Activated CD8-positive, alpha-beta memory T cell treated with anti-CD3 and anti-CD28 coated beads for 48 hours (primary cell): ENCODE results near the gene GAR1.
"Not testable (repeated sequence)": the region's sequence is repeated elsewhere in the genome, so short reads cannot be mapped to it uniquely, and the experiment has no call there.

Experiments used
- DNase-seq, 3 experiments: peaks; one replicate each; pipeline ENCODE4 v3.0.0-alpha.2; 2020; ENCODE audit warnings: low read depth in 2 of 3, low spot score in 2 of 3

The GAR1 gene

GRCh38 chr4:109815151-109816081 is at the start of gene GAR1:
Gene GAR1, plus strand, starts transcription at chr4:109815762. Its CDS starts 403 bp downstream, at chr4:109816165.
- DNase-seq: peak; percentile 60 to 69 (median 68)

GRCh38 chr4:109782092-109782491 is 33.5 kb upstream of the GAR1 start:
- DNase-seq: not testable (repeated sequence)

- no peak for DNase-seq
These were observed 28.7 kb upstream of the GAR1 start for GRCh38 chr4:109786846-109787245.

- no peak for DNase-seq
These were observed 27.8 kb upstream of the GAR1 start for GRCh38 chr4:109787807-109788206.

DNA sequence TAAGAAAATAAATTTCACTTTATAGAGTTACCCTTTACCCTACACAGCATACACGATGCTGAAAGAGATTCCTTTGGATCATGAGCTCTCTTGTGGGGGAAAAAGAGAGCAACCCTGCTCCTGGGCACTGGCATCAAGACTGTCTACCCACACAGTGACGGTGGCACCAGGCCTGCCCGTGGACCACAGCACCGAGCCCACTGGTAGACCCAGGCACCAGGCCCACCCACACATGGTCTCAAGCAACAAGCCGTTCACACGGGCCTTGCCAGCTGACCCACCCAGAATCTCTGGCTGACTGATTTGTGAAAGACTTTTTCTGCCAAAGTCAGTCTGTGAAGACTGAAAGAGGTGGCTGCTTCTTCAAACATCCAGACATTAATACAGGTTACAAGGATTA is 20.5 kb upstream of the GAR1 start:
- no peak for DNase-seq

- no peak for DNase-seq
These were observed 16.7 kb upstream of the GAR1 start for GRCh38 chr4:109798866-109799265.

- no peak for DNase-seq
These were observed 14.3 kb upstream of the GAR1 start for GRCh38 chr4:109801099-109801789.

GRCh38 chr4:109801895-109802319 is 13.7 kb upstream of the GAR1 start, which contains the start of gene CFI:
Gene CFI, minus strand, starts transcription at chr4:109801999. Its CDS starts 28 bp downstream, at chr4:109801971.
- DNase-seq: no peak

DNA sequence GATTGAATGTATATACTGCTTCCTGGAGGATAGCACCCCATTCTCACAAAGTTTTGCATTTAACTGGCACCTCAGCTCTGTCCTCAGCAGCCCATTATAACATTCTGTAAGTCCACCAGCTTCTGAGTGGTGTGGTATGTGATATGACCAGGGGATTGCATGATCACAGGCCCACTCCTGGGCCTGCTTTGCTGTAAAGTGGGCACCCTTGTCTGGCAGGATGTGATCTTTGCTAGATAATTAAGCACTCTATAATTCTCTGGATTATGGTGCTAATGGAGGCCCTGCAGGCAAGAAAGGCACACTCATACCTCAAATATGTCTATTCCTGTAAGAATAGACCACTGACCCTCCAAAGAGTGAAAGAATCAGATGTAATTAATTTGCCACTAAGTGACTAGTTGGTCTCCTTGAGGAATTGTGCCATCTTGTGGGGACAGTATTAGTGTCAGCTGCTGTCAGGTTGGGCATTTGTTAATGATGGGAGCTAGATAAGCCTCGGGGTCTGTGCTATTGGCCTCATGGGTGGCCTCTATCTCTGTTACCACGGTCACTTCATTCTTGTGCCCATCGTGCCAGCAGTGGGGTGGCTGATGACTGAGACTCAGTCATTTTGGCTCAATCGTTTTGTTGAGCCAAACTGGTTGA is 11.5 kb upstream of the GAR1 start:
- no peak for DNase-seq

DNA sequence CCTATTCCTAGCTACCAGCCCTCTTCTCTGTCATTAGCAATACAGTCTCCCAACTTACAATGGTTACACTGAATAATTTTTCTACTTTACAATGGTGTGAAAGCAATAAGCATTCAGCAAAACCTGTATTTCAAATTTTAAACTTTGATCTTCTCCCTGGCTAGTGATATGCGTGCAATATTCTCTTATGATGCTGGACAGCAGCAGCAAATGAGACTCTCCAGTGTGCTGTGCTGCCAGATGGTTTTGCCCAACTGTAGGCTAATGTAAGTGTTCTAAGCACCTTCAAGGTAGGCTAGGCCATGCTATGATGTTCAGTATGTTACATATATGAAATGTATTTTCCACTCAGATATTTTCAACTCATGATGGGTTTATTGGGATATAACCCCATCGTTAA is 5.9 kb upstream of the GAR1 start:
- no peak for DNase-seq

DNA sequence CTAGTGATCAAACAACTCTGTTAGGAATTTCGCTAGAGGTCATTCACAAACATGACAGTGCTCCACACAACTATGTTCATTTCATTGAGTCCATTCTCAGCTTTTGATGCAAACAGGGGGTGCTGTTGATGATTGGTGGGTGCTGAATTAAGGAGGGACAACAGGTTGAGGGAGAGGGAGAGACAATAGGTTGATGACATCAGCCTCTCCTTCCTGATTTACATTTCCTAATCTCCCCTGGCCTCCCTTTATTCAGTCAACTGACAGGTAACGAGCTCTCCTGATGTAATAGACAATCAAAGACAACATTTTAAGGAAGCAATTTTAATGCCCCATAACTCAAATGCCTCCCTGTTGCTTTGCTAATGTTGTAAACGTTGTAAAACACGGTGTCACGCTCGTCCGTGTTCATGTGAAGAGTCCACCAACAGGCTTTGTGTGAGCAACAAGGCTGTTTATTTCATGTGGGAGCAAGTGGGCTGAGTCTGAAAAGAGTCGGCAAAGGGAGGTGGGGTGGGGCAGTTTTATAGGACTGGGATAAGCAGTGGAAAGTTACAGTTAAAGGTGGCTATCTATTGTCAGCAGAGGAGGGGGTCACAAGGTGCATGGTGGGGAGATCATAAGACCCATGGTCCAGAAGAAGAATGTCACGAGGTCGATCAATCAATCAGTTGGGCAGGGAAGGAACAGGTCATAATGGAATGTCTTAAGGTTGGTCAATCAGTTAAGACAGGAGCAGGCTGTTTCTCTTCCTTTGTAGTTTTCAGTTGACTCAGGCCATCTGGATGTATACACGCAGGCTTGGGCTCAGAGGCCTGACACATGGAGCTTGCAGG is 4.8 kb upstream of the GAR1 start:
- DNase-seq: no peak

GRCh38 chr4:109811707-109812106 is 3.9 kb upstream of the GAR1 start:
- no peak for DNase-seq

DNA sequence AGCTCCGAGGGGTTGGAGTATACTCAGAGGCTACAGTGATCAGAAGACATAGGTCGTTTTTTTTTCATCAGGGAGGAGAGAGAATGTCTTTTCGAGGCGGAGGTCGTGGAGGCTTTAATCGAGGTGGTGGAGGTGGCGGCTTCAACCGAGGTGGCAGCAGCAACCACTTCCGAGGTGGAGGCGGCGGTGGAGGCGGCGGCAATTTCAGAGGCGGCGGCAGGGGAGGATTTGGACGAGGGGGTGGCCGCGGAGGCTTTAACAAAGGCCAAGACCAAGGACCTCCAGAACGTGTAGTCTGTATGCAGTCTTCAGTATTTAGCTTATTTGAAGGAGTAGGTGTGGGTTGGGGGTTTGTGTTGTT is 500 bp downstream of the GAR1 start:
- peak in 2 of 3 experiments; percentile 7 to 12 for DNase-seq

- no peak for DNase-seq
These were observed 1.3 kb downstream of the GAR1 start for GRCh38 chr4:109816894-109817293.

- no peak for DNase-seq
These were observed 2.7 kb downstream of the GAR1 start for GRCh38 chr4:109818268-109818667.

DNA sequence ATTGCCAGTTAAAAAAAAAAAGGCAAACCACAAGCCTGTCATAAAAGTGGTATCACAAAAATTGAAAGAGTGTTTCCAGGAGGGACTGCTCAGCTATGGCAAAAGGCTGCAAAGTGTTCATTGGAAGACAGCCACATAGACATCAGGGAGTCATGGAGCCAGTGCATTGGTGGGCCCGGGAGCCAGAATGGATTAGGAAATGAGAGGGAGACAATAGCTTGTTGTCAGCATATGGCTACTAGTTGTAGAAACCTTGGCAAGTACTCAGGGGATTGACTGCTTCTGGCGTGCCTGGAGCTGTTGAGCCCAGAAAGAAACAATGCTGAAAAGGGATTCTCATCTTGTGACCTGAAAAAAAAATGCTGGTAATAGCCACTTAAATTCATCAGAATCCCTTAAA is 5.0 kb downstream of the GAR1 start:
- no peak for DNase-seq

GRCh38 chr4:109821185-109821584 is 5.6 kb downstream of the GAR1 start:
- no peak for DNase-seq

- no peak for DNase-seq
These were observed 11.2 kb downstream of the GAR1 start for GRCh38 chr4:109826719-109827118.

DNA sequence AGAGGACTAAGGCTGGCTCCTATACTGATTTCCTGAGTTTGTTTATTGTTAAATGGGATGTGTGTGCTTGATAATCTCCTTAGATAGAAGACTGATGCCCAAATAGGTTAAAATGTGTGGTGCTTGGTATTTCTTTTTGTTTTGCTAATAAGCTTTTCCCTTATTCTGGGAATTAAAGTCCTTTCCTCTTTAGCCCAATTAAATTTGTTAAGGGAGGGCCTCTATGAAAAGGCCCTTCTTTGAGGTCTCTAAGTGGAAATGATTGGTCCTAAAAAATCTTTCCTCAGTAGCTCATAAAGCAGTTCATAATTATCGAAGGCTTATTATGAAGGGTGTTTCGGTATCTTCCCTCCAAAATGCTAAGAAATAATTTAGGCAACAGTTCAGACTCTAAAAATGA is 12.1 kb downstream of the GAR1 start, which contains the start of gene RRH:
Gene RRH, plus strand, starts transcription at position 301 of the 400 bp plus-strand sequence. Its CDS starts 56 bp downstream, at position 357.
- no peak for DNase-seq

GRCh38 chr4:109833756-109834155 is 18.2 kb downstream of the GAR1 start:
- no peak for DNase-seq

DNA sequence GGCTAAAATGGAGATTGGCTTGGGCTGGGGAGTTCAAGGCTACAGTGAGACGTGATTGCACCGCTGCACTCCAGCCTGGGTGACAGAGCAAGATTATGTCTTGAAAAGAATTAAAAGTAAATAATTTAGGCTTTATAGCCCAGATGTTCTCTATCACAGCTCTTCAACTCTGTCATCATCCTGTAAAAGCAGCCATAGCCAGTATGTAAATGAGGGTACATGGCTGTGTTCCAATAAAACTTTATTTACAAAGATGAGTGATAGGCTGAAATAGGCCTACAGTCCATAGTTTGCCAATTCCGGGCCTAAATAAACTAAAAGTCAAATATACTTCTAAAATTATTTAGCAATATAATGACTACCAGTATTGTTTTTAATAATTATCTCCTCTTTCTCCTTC is 21.4 kb downstream of the GAR1 start:
- no peak for DNase-seq
